Adrenal gland (tissue), 5 donors: ENCODE results near the gene ADH1C.

Experiments
- CTCF ChIP-seq, 6 experiments: fragments of 450-650 bp in 4 of 6; fragments of 200-600 bp in 2 of 6; sonication (generic) in 1 of 6; IDR thresholded peaks; 1 replicate in 5 of 6; 2 replicates in 1 of 6; pipeline versions ENCODE4 v1.5.1 to v1.8.0; 2016 to 2021; ENCODE audit warnings: antibody characterized with exemption in 6 of 6, mild to moderate bottlenecking in 2 of 6, moderate library complexity in 1 of 6
- POLR2A ChIP-seq, 2 donors: fragments of 450-650 bp; IDR thresholded peaks; one replicate each; pipeline ENCODE4 v1.6.1; 2017; ENCODE audit warnings: antibody characterized with exemption in 2 of 2, mild to moderate bottlenecking in 2 of 2, moderate library complexity in 1 of 2
- donor health status: DM: no; HTN: no; CAD: no.

GRCh38 chr4:99336553-99336952 lies 16.0 kb downstream of the ADH1C start:
- TF ChIP-seq CTCF (IDR thresholded peaks at IDR 0.05) (no peak), POLR2A (IDR thresholded peaks at IDR 0.05) (no peak)
